Upper lobe of right lung (tissue), 1 donor: Measurements from ENCODE around the gene BRCA1. TPM values are rescaled to one million over a fixed set of nuclear protein-coding genes. Genes with fewer than 3 reads are reported as not detected.

ENCODE experiments used
- ATAC-seq: fragments of 200-7000 bp; cut with Tn5 transposase; one replicate; pipeline ENCODE4 v1.9.1; 2020; ENCODE audit warnings: mild to moderate bottlenecking, moderate library complexity
- DNase-seq: peaks from one replicate; pipeline ENCODE4 v3.0.0-alpha.2; 2020
- H3K27ac ChIP-seq: fragments of 200-600 bp; one replicate; pipeline ENCODE4 v1.8.0; 2022
- H3K27me3 ChIP-seq: fragments of 200-600 bp; one replicate; pipeline ENCODE4 v1.8.0; 2022; ENCODE audit warnings: mild to moderate bottlenecking
- H3K36me3 ChIP-seq: fragments of 200-600 bp; one replicate; pipeline ENCODE4 v1.8.0; 2022
- H3K4me1 ChIP-seq: fragments of 200-600 bp; one replicate; pipeline ENCODE4 v1.8.0; 2022
- H3K4me3 ChIP-seq: fragments of 200-600 bp; one replicate; pipeline ENCODE4 v1.8.0; 2022; ENCODE audit warnings: mild to moderate bottlenecking
- H3K9me3 ChIP-seq: fragments of 200-600 bp; one replicate; pipeline ENCODE4 v1.8.0; 2022
- intact Hi-C: fragments of 100-400 bp; cut with DNase I; formaldehyde crosslinking; loops from one replicate; pipeline ENCODE4 v1.11.0; 2022
- total RNA-seq: library from RNA; stranded (reverse); fragmentation: NEBNext Ultra II Directional; extraction: Animal tissue kit (Norgen Biotek cat#: 25700); gene quantifications from one replicate; pipeline ENCODE4 v1.2.1, GENCODE V29; 2021
- TF ChIP-seq, protein P1 (sequence below): fragments of 200-600 bp; IDR thresholded peaks from one replicate; pipeline ENCODE4 v1.8.0; 2022; ENCODE audit warnings: antibody characterized with exemption
- donor health status: DM: no; HTN: yes; CAD: no; lungs with severe emphysema.

BRCA1 gene
- total RNA-seq, 1 donor from 2014 or later = 4.0 TPM

- no peaks in the 10 kb centered on the region for H3K9me3 ChIP-seq
- no peak for DNase-seq
- intact Hi-C loops = no loop called here
- no peak overlapping the region for H3K27ac ChIP-seq
- no peak for ATAC-seq
- H3K4me1 ChIP-seq = no peaks in the 10 kb centered on the region
- no peak overlapping the region for H3K4me3 ChIP-seq
- TF ChIP-seq, protein P1, sequence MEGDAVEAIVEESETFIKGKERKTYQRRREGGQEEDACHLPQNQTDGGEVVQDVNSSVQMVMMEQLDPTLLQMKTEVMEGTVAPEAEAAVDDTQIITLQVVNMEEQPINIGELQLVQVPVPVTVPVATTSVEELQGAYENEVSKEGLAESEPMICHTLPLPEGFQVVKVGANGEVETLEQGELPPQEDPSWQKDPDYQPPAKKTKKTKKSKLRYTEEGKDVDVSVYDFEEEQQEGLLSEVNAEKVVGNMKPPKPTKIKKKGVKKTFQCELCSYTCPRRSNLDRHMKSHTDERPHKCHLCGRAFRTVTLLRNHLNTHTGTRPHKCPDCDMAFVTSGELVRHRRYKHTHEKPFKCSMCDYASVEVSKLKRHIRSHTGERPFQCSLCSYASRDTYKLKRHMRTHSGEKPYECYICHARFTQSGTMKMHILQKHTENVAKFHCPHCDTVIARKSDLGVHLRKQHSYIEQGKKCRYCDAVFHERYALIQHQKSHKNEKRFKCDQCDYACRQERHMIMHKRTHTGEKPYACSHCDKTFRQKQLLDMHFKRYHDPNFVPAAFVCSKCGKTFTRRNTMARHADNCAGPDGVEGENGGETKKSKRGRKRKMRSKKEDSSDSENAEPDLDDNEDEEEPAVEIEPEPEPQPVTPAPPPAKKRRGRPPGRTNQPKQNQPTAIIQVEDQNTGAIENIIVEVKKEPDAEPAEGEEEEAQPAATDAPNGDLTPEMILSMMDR = no peak
- H3K27me3 ChIP-seq = no peaks in the 10 kb centered on the region
- no peaks in the 10 kb centered on the region for H3K36me3 ChIP-seq
Measured at GRCh38 chr17:43043307-43043706, 81.9 kb downstream of the BRCA1 start.

- Histone ChIP-seq H3K27ac (no peak overlapping the region), H3K4me1 (no peaks in the 10 kb centered on the region), H3K4me3 (no peak overlapping the region), H3K9me3 (no peaks in the 10 kb centered on the region), H3K27me3 (no peaks in the 10 kb centered on the region), H3K36me3 (no peaks in the 10 kb centered on the region)
- intact Hi-C loops = no loop called here
- DNase-seq (no peak), ATAC-seq (no peak)
- TF ChIP-seq, protein P1 = no peak
Measured at GRCh38 chr17:43042025-43042628, 83.0 kb downstream of the BRCA1 start.

- peak; percentile 72 for ATAC-seq
- Histone ChIP-seq H3K36me3 (no peaks in the 10 kb centered on the region), H3K27ac (no peak overlapping the region), H3K9me3 (no peaks in the 10 kb centered on the region), H3K4me1 (no peaks in the 10 kb centered on the region), H3K27me3 (no peaks in the 10 kb centered on the region), H3K4me3 (no peak overlapping the region)
- TF ChIP-seq, protein P1 = no peak
- DNase-seq = no peak
- intact Hi-C loops = no loop called here
Measured at GRCh38 chr17:43040655-43041054, 84.5 kb downstream of the BRCA1 start.

- DNase-seq = no peak
- intact Hi-C loops = no loop called here
- H3K27ac ChIP-seq = no peak overlapping the region
- TF ChIP-seq, protein P1 = no peak
- H3K4me1 ChIP-seq = no peaks in the 10 kb centered on the region
- ATAC-seq = no peak
- H3K27me3 ChIP-seq = no peaks in the 10 kb centered on the region
- H3K36me3 ChIP-seq = no peaks in the 10 kb centered on the region
- no peak overlapping the region for H3K4me3 ChIP-seq
- H3K9me3 ChIP-seq = no peaks in the 10 kb centered on the region
Measured at GRCh38 chr17:43039646-43040045, 85.5 kb downstream of the BRCA1 start.

- DNase-seq (no peak), ATAC-seq (no peak)
- H3K27ac ChIP-seq = no peak overlapping the region
- TF ChIP-seq, protein P1 = no peak
- intact Hi-C loops = no loop called here
- H3K4me1 ChIP-seq = peaks cover 1% of the 10 kb centered on the region
- H3K9me3 ChIP-seq = no peaks in the 10 kb centered on the region
- no peaks in the 10 kb centered on the region for H3K27me3 ChIP-seq
- H3K4me3 ChIP-seq = no peak overlapping the region
- no peaks in the 10 kb centered on the region for H3K36me3 ChIP-seq
Measured at GRCh38 chr17:43034894-43035293, 90.3 kb downstream of the BRCA1 start.
